Tibial nerve (tissue), 3 donors: ENCODE data around the gene GHRH.

Experiments used
- POLR2A ChIP-seq, 2 donors: fragments of 450-650 bp; IDR thresholded peaks; one replicate each; pipeline ENCODE4 v1.6.1; 2017; ENCODE audit warnings: antibody characterized with exemption in 2 of 2, mild to moderate bottlenecking in 2 of 2, moderate library complexity in 2 of 2
- TF ChIP-seq, protein P1 (sequence below), 5 experiments: fragments of 200-600 bp in 3 of 5; fragments of 450-650 bp in 2 of 5; sonication (generic) in 3 of 5; IDR thresholded peaks; one replicate each; pipeline ENCODE4 v1.5.1; 2016 to 2019; ENCODE audit warnings: antibody characterized with exemption in 5 of 5, mild to moderate bottlenecking in 3 of 5, moderate library complexity in 2 of 5

DNA sequence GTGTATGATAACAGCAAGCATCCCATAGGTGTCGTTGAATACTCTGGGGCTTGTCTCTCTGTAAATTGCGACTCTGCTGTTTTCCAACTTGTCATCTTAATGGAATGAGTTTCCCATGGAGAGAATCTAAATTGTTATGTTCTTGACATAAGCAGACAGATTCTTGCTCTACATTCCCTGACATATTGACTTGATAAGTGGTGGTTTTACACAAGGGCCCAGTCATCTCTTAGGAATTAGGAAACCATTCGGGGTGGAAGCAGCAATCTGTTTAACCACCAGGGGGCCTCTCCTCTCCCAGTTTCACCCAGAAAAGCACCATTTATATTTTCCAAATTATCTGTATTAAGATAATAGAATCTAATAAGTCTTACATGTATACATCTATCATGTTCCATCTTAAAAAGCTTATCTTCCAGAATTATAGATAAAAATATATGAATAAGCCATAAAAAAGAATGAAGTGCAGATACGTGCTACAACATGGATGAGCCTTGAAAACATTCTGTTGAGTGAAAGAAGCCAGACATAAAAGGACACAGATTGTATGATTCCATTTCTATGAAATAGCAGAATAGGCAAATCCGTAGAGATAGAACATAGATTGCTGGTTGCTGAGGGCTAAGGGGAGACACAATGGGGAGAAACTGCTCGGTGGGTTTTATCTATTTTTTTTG lies 59.2 kb downstream of the GHRH start:
- TF ChIP-seq, protein P1, sequence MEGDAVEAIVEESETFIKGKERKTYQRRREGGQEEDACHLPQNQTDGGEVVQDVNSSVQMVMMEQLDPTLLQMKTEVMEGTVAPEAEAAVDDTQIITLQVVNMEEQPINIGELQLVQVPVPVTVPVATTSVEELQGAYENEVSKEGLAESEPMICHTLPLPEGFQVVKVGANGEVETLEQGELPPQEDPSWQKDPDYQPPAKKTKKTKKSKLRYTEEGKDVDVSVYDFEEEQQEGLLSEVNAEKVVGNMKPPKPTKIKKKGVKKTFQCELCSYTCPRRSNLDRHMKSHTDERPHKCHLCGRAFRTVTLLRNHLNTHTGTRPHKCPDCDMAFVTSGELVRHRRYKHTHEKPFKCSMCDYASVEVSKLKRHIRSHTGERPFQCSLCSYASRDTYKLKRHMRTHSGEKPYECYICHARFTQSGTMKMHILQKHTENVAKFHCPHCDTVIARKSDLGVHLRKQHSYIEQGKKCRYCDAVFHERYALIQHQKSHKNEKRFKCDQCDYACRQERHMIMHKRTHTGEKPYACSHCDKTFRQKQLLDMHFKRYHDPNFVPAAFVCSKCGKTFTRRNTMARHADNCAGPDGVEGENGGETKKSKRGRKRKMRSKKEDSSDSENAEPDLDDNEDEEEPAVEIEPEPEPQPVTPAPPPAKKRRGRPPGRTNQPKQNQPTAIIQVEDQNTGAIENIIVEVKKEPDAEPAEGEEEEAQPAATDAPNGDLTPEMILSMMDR (IDR thresholded peaks at IDR 0.05) = peak; percentile 55 to 82 (median 71)
- no peak for TF ChIP-seq POLR2A (IDR thresholded peaks at IDR 0.05)
